Osteocyte (in vitro differentiated cells): Measurements from ENCODE around the gene GPC5. TPM values are rescaled to one million over a fixed set of nuclear protein-coding genes. Genes with fewer than 3 reads are reported as not detected.

Experiments
- DNase-seq: peaks from one replicate; pipeline ENCODE4 v3.0.0; 2021; ENCODE audit warnings: mixed read lengths; ENCODE audit not compliant: unreplicated experiment; ENCODE audit errors: extremely low spot score
- H3K27ac Mint-ChIP-seq: one replicate; pipeline ENCODE4 v1.8.0; 2021; ENCODE audit warnings: mild to moderate bottlenecking, mixed read lengths; ENCODE audit not compliant: unreplicated experiment
- H3K27me3 Mint-ChIP-seq: one replicate; pipeline ENCODE4 v1.8.0; 2021; ENCODE audit warnings: mixed read lengths; ENCODE audit not compliant: unreplicated experiment
- H3K36me3 Mint-ChIP-seq: one replicate; pipeline ENCODE4 v1.8.0; 2021; ENCODE audit warnings: mixed read lengths; ENCODE audit not compliant: unreplicated experiment
- H3K4me1 Mint-ChIP-seq: one replicate; pipeline ENCODE4 v1.8.0; 2021; ENCODE audit warnings: mixed read lengths; ENCODE audit not compliant: unreplicated experiment
- H3K4me3 Mint-ChIP-seq: one replicate; pipeline ENCODE4 v1.8.0; 2021; ENCODE audit warnings: mild to moderate bottlenecking, moderate library complexity, mixed read lengths; ENCODE audit not compliant: unreplicated experiment
- H3K9me3 Mint-ChIP-seq: one replicate; pipeline ENCODE4 v1.8.0; 2021; ENCODE audit warnings: mixed read lengths; ENCODE audit not compliant: unreplicated experiment
- total RNA-seq: library from RNA; stranded (reverse); gene quantifications from 2 replicates; pipeline ENCODE4 v1.2.1, GENCODE V29; 2021
- TF ChIP-seq, protein P1 (sequence below): fragments of 200-600 bp; sonication (generic); IDR thresholded peaks from 2 replicates; pipeline ENCODE4 v1.5.0; 2021; ENCODE audit warnings: antibody characterized with exemption, mild to moderate bottlenecking, moderate library complexity

Gene GPC5
- total RNA-seq, 1 donor from 2014 or later = 12.9 TPM

DNA sequence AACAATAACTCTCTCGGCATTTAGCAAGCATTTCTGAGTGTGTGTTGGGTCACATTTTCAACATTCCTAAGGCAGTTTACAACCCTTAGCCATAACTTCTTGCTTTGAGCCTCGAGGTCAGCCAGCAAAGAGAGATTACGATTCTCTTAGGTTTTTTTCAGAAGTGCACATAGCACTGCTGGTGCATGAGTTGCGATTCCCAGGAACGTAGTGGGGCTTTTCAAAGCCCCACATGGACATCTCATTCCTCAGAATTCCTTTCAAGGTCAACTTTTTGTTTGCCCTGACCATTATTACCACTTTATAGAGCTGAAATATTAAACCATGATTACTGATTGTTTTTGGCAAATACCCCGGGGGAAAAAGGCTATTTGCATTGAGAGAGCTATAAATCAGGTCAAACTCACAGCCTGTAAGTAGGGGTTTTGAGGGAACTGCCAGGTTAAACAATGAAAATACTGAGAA is 705.3 kb downstream of the GPC5 start:
- Mint-ChIP-seq H3K4me3 (no peak overlapping the region), H3K27ac (no peak overlapping the region), H3K9me3 (no peaks in the 10 kb centered on the region), H3K4me1 (no peaks in the 10 kb centered on the region), H3K36me3 (no peaks in the 10 kb centered on the region), H3K27me3 (peaks cover 7% of the 10 kb centered on the region)
- TF ChIP-seq, protein P1, sequence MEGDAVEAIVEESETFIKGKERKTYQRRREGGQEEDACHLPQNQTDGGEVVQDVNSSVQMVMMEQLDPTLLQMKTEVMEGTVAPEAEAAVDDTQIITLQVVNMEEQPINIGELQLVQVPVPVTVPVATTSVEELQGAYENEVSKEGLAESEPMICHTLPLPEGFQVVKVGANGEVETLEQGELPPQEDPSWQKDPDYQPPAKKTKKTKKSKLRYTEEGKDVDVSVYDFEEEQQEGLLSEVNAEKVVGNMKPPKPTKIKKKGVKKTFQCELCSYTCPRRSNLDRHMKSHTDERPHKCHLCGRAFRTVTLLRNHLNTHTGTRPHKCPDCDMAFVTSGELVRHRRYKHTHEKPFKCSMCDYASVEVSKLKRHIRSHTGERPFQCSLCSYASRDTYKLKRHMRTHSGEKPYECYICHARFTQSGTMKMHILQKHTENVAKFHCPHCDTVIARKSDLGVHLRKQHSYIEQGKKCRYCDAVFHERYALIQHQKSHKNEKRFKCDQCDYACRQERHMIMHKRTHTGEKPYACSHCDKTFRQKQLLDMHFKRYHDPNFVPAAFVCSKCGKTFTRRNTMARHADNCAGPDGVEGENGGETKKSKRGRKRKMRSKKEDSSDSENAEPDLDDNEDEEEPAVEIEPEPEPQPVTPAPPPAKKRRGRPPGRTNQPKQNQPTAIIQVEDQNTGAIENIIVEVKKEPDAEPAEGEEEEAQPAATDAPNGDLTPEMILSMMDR = no peak
- no peak for DNase-seq

DNA sequence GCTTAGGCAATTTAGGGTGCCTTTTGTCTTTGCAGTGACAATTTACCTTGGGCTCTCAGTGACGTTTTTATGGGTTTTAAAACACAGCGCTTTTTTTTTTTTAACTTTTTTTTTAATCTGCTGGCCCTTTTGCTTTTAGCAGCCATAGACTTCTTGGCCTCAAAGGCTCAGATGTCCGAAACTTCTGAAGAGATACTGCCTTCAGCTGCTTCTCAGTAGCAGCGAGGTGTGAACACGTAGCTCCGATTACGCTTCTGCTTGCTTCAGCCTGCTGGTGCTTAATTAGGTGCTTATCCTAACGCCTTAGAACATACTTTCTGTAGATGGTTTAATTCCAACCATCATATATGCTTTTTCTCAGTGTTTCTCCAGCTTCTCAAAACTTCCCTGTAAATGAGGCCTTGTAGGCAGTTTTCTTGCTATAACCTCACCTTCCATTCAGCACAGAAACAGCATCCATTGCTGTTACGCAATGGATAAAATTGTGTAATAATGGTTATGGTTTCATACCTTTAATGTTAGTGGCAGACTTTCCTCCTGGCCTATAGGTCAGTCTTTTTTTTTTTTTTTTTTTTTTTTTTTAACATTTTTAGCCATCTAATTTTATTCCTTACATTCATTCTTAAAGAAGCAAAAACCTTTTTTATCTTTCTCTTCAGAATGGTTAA is 723.9 kb downstream of the GPC5 start:
- Mint-ChIP-seq H3K4me1 (no peaks in the 10 kb centered on the region), H3K36me3 (no peaks in the 10 kb centered on the region), H3K9me3 (peaks cover 2% of the 10 kb centered on the region), H3K27ac (no peak overlapping the region), H3K4me3 (no peak overlapping the region), H3K27me3 (no peaks in the 10 kb centered on the region)
- TF ChIP-seq, protein P1 = no peak
- no peak for DNase-seq

DNA sequence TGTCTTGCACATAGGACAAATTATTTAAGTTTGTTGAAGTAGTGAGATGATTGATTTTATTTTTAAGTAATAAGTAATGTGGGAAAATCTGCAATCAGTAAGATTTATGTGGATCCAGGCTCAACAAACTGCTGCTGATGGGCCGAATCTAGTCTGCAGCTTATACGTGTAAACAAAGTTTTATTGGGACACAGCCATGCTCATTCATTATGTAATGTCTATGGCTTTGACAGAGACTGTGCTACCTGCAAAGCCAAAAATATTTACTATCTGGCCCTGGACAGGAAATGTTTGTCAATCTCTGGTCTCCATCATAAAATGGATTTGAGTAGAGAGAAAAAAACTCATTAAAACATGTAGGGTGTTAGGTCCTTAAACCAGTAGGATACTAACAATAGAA is 728.0 kb downstream of the GPC5 start:
- no peak overlapping the region for H3K4me3 Mint-ChIP-seq
- no peaks in the 10 kb centered on the region for H3K9me3 Mint-ChIP-seq
- no peaks in the 10 kb centered on the region for H3K4me1 Mint-ChIP-seq
- H3K36me3 Mint-ChIP-seq = no peaks in the 10 kb centered on the region
- TF ChIP-seq, protein P1 = no peak
- DNase-seq = no peak
- H3K27ac Mint-ChIP-seq = no peak overlapping the region
- H3K27me3 Mint-ChIP-seq = peaks cover 9% of the 10 kb centered on the region

DNA sequence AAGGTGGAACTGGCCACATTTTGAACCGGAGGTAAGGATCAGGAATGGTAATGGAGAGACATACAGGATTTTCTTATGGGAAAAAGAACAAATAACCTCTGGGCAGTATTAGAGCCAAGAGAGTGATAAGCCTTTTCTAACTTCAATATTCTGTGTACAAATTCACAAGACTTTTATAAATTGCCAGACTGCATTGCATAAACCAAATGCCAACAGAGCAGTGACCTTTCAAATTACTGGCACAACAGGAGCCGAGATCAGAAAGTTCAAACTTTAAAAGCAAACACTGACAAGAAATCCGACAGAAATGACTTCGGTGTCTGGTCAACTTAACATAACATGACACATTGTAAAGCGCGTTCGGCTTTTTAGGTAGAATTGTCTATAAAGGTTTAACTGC is 737.1 kb downstream of the GPC5 start:
- no peaks in the 10 kb centered on the region for H3K4me1 Mint-ChIP-seq
- no peak overlapping the region for H3K4me3 Mint-ChIP-seq
- H3K27ac Mint-ChIP-seq = no peak overlapping the region
- no peaks in the 10 kb centered on the region for H3K36me3 Mint-ChIP-seq
- no peaks in the 10 kb centered on the region for H3K9me3 Mint-ChIP-seq
- TF ChIP-seq, protein P1 = no peak
- no peak for DNase-seq
- peaks cover 5% of the 10 kb centered on the region for H3K27me3 Mint-ChIP-seq

DNA sequence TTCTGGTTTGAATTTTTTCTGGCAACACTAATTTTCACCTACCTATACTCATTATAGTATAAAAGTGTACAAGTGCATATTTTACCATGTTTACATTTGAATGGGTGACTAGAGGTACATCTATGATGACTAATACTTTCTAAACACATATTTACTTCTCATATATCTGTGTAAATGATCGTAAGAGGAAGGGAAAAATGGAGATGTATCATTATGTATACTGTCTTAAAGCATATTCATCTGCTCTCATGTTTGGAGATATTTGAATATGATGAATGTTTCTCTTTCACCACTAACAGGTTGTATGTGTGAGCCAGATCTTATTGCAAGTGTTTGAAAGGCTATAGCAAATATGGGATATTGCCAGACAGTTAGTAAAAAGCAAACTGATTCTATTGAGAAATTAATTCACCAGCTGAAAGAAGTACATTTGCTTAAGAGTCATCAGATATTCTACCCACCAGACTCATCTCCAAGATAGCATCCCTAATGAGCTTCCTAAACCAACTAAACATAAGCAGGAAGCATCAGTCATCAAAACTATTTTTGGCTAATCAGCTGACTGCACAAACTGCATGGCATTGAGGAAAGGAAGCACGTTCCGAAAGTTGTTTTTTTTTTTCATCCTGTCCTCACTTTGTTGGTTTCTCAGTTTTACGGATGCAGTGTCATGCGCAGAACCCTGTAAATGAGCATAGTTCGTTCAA is 738.2 kb downstream of the GPC5 start:
- no peak overlapping the region for H3K27ac Mint-ChIP-seq
- no peaks in the 10 kb centered on the region for H3K4me1 Mint-ChIP-seq
- H3K27me3 Mint-ChIP-seq = peaks cover 8% of the 10 kb centered on the region
- no peaks in the 10 kb centered on the region for H3K36me3 Mint-ChIP-seq
- DNase-seq = no peak
- H3K4me3 Mint-ChIP-seq = no peak overlapping the region
- H3K9me3 Mint-ChIP-seq = no peaks in the 10 kb centered on the region
- TF ChIP-seq, protein P1 = no peak
